IMR-90 (cell line): Measurements from ENCODE around the gene MTHFD2. TPM values are rescaled to one million over a fixed set of nuclear protein-coding genes. Genes with fewer than 3 reads are reported as not detected.

Source experiments
- ATAC-seq: fragments of 200-7000 bp; cut with Tn5 transposase; 2 replicates; pipeline ENCODE4 v1.9.1; 2020; ENCODE audit warnings: low read depth, mild to moderate bottlenecking, moderate library complexity
- BruUV-seq: library from RNA; stranded (reverse); fragments of 400-500 nt; replicated peaks from 2 replicates; lab custom pipeline; 2021; lab: Mats Ljungman, UMichigan
- CTCF ChIA-PET: fragments of 300-600 bp; formaldehyde crosslinking; extraction: SDS; loops from one replicate; lab custom pipeline; 2021; ENCODE audit warnings: antibody characterized with exemption; lab: Yijun Ruan, JAX
- POLR2A ChIA-PET: fragments of 300-600 bp; sonication (Branson Sonifier 250); formaldehyde crosslinking; loops from one replicate; lab custom pipeline; 2022; ENCODE audit warnings: antibody characterized with exemption; ENCODE audit not compliant: unreplicated experiment; lab: Charles Lee
- DNase-seq: peaks from one replicate; pipeline ENCODE4 v3.0.0; 2013
- H2AFZ ChIP-seq: replicated peaks from 2 replicates; pipeline ENCODE3; 2013; ENCODE audit warnings: low read length, mild to moderate bottlenecking; ENCODE audit not compliant: poor library complexity
- H2AK5ac ChIP-seq: 2 replicates; pipeline ENCODE4 v1.6.1; 2013; ENCODE audit warnings: low read depth, low read length, inconsistent platforms
- H2AK9ac ChIP-seq: replicated peaks from 2 replicates; pipeline ENCODE3; 2013; ENCODE audit warnings: mild to moderate bottlenecking, low read depth, low read length, moderate library complexity; ENCODE audit not compliant: poor library complexity
- H2BK120ac ChIP-seq: 2 replicates; pipeline ENCODE4 v1.6.1; 2013; ENCODE audit warnings: low read depth, low read length, inconsistent platforms
- H2BK15ac ChIP-seq: 3 replicates; pipeline ENCODE4 v1.6.1; 2013; ENCODE audit warnings: low read depth, low read length, inconsistent platforms
- H2BK20ac ChIP-seq: 2 replicates; pipeline ENCODE4 v1.6.1; 2013; ENCODE audit warnings: low read depth, mild to moderate bottlenecking, inconsistent platforms, low read length, moderate library complexity
- H2BK5ac ChIP-seq: 2 replicates; pipeline ENCODE4 v1.6.1; 2013; ENCODE audit warnings: mild to moderate bottlenecking, low read depth, low read length, inconsistent platforms; ENCODE audit not compliant: poor library complexity, severe bottlenecking
- H3K14ac ChIP-seq: replicated peaks from 2 replicates; pipeline ENCODE4 v1.6.1; 2013; ENCODE audit warnings: low read depth, low read length, inconsistent platforms
- H3K18ac ChIP-seq: 2 replicates; pipeline ENCODE4 v1.6.1; 2013; ENCODE audit warnings: low read depth, low read length, control low read depth
- H3K23ac ChIP-seq: 2 replicates; pipeline ENCODE4 v1.6.1; 2013; ENCODE audit warnings: low read depth, low read length, inconsistent platforms
- H3K27ac ChIP-seq: 2 replicates; pipeline ENCODE4 v1.5.1; 2013; ENCODE audit warnings: mild to moderate bottlenecking, control low read depth, low read length; ENCODE audit not compliant: insufficient read depth
- H3K27me3 ChIP-seq: 2 replicates; pipeline ENCODE4 v1.6.1; 2013; ENCODE audit warnings: low read length; ENCODE audit not compliant: control insufficient read depth, insufficient read depth
- H3K36me3 ChIP-seq: 2 replicates; pipeline ENCODE4 v1.6.1; 2013; ENCODE audit warnings: low read length, mixed read lengths; ENCODE audit not compliant: control insufficient read depth, insufficient read depth
- H3K4ac ChIP-seq: 2 replicates; pipeline ENCODE4 v1.6.1; 2013; ENCODE audit warnings: low read depth, low read length, inconsistent platforms
- H3K4me1 ChIP-seq: 2 replicates; pipeline ENCODE4 v1.6.1; 2013; ENCODE audit warnings: low read length, mixed read lengths; ENCODE audit not compliant: control insufficient read depth, insufficient read depth
- H3K4me2 ChIP-seq: 2 replicates; pipeline ENCODE4 v1.6.1; 2013; ENCODE audit warnings: low read depth, mild to moderate bottlenecking, control low read depth, low read length, moderate library complexity
- H3K4me3 ChIP-seq: 2 replicates; pipeline ENCODE4 v1.5.1; 2013; ENCODE audit warnings: low read depth, mild to moderate bottlenecking, control low read depth, low read length, moderate library complexity; ENCODE audit not compliant: insufficient read depth
- H3K56ac ChIP-seq: 2 replicates; pipeline ENCODE4 v1.6.1; 2013; ENCODE audit warnings: low read length, inconsistent platforms; ENCODE audit not compliant: insufficient read depth; ENCODE audit errors: extremely low read depth
- H3K79me1 ChIP-seq, 2 experiments: 2 replicates each; pipeline ENCODE4 v1.6.1; 2013; ENCODE audit warnings: low read length in 2 of 2, inconsistent platforms in 1 of 2, low read depth in 1 of 2
- H3K9ac ChIP-seq: 2 replicates; pipeline ENCODE4 v1.6.1; 2013; ENCODE audit warnings: low read depth, low read length, control low read depth
- H3K9me1 ChIP-seq: 2 replicates; pipeline ENCODE4 v1.6.1; 2013; ENCODE audit warnings: low read length, inconsistent platforms; ENCODE audit not compliant: insufficient read depth
- H3K9me3 ChIP-seq: 2 replicates; pipeline ENCODE4 v1.6.1; 2013; ENCODE audit warnings: low read length; ENCODE audit not compliant: control insufficient read depth, insufficient read depth
- H4K20me1 ChIP-seq: 2 replicates; pipeline ENCODE4 v1.6.1; 2013; ENCODE audit warnings: low read length, inconsistent platforms; ENCODE audit not compliant: insufficient read depth
- H4K5ac ChIP-seq: 2 replicates; pipeline ENCODE4 v1.6.1; 2013; ENCODE audit warnings: mild to moderate bottlenecking, low read depth, low read length, control low read depth
- H4K8ac ChIP-seq, 2 experiments: 2 replicates each; pipeline ENCODE4 v1.6.1; 2013; ENCODE audit warnings: low read depth in 2 of 2, low read length in 2 of 2, control low read depth in 1 of 2, inconsistent platforms in 1 of 2
- H4K91ac ChIP-seq: 2 replicates; pipeline ENCODE4 v1.6.1; 2013; ENCODE audit warnings: low read depth, low read length, inconsistent platforms; ENCODE audit not compliant: insufficient read depth
- CEBPB ChIP-seq: IDR thresholded peaks from 2 replicates; pipeline ENCODE4 v1.6.1; 2012; ENCODE audit warnings: low read depth, low read length, improper control_type of control experiment
- MXI1 ChIP-seq: IDR thresholded peaks from 2 replicates; pipeline ENCODE4 v1.6.1; 2012; ENCODE audit warnings: low read depth, mild to moderate bottlenecking, low read length, moderate library complexity, borderline replicate concordance
- WGBS, 2 experiments: methylation state at CpG; one replicate each; pipeline versions ENCODE4 v1.1.5 to v1.1.7; 2013; ENCODE audit warnings: missing lambda C conversion rate in 2 of 2; ENCODE audit not compliant: insufficient read length in 1 of 2; ENCODE audit errors: extremely low coverage in 2 of 2; 5-methylcytosine and 5-hydroxymethylcytosine counted together
- dilution Hi-C: fragments of 300-500 bp; cut with HindIII; formaldehyde crosslinking; loops from one replicate; pipeline ENCODE4 v1.14.3; 2018; ENCODE audit warnings: low sequenced_read_pairs; ENCODE audit not compliant: unreplicated experiment
- in situ Hi-C: fragments of 300-500 bp; cut with MboI; formaldehyde crosslinking; loops from 3 replicates; pipeline ENCODE4 v1.14.3; 2019; ENCODE audit warnings: low sequenced_read_pairs, inconsistent platforms, mixed read lengths
- intact Hi-C: fragments of 100-400 bp; cut with micrococcal nuclease; formaldehyde crosslinking; loops from 2 replicates; pipeline ENCODE4 v1.10.0; 2022
- polyA plus RNA-seq, 3 experiments: library from polyadenylated mRNA; depleted of rRNA; stranded (reverse); fragments of >200 nt; gene quantifications; 2 replicates each; pipeline ENCODE4 v1.2.3, GENCODE V29; 2012; ENCODE audit warnings: low replicate concordance in 1 of 3
- total RNA-seq: library from RNA; depleted of rRNA; stranded (reverse); fragments of >200 nt; gene quantifications from 2 replicates; pipeline ENCODE4 v1.2.3, GENCODE V29; 2012

Gene MTHFD2
- total and polyA plus RNA-seq, 2 of the 4 experiments (the other 2 are of a cell fraction) = 66.8 to 122 TPM

DNA sequence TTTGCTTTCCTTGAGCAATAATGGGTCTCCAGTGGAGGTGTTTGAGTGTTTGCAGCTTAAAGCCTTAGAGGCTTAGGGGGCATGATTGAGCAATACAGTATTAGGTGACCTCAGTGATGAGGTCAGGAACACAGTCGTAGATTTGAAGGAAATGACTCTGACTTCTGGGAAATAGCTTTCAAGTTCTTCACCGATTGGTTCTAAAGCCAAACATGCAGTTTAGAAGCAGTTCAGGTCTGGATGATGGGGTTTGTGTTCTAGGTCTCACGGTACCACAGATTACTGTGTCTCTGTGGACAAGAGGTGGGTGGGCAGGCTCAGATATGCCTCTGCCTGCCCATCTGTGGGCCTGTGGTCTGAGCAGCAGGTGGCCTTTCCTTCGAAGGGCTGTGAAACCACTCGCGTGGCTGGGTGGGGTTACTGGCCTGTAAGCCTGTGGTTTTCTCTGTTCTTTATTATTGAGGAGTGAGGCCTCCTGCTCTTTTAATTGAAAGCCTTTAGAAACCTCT, 7.8 kb downstream of the MTHFD2 start:
- Histone ChIP-seq H2AK9ac (no peak overlapping the region), H3K9ac (no peak overlapping the region), H2BK15ac (no peak overlapping the region), H3K79me1 (peaks cover 23 to 74% of the 10 kb centered on the region in 2 experiments), H2AFZ (no peak overlapping the region), H2BK20ac (no peak overlapping the region), H3K4me3 (no peak overlapping the region), H3K18ac (peak overlapping the region; percentile 50), H3K9me3 (no peaks in the 10 kb centered on the region), H4K5ac (no peak overlapping the region; the same call in 1 of the 2 replicates), H4K91ac (no peak overlapping the region), H3K27me3 (no peaks in the 10 kb centered on the region), H3K4ac (no peak overlapping the region), H4K8ac (0 out of 4 replicates have a peak overlapping the region, but pooled peaks of 1 of the 2 experiments have one; percentile 42), H4K20me1 (peaks cover 81% of the 10 kb centered on the region), H3K36me3 (peaks cover 34% of the 10 kb centered on the region), H2AK5ac (no peak overlapping the region), H3K56ac (no peak overlapping the region), H3K27ac (peak overlapping the region; percentile 71; the same call in 1 of the 2 replicates), H2BK120ac (no peak overlapping the region), H3K9me1 (peaks cover 27% of the 10 kb centered on the region), H3K4me1 (peaks cover 9% of the 10 kb centered on the region), H3K23ac (no peak overlapping the region), H2BK5ac (peak overlapping the region; percentile 63), H3K14ac (no peak overlapping the region), H3K4me2 (no peak overlapping the region; the same call in 1 of the 2 replicates)
- POLR2A ChIA-PET = no interaction called here
- CTCF ChIA-PET = interaction anchor here (0.6 kb wide), 1 partner anchor 904 kb away, joined by 9 read pairs; no protein-coding TSS in a partner anchor
- no TSS peak for BruUV-seq
- TF ChIP-seq MXI1 (no peak), CEBPB (peak; percentile 93)
- intact Hi-C loops = no loop called here
- peak; percentile 33 for ATAC-seq
- in situ Hi-C loops = no loop called here
- dilution Hi-C loops = no loop called here
- DNase-seq = peak; percentile 65
- no CpG with 5 or more reads among the region's 6 CpGs for WGBS, 2 experiments
